ENCODE results near the gene LSMEM2.
"Not testable (repeated sequence)": the region's sequence is repeated elsewhere in the genome, so short reads cannot be mapped to it uniquely, and the experiment has no call there.

The LSMEM2 gene

DNA sequence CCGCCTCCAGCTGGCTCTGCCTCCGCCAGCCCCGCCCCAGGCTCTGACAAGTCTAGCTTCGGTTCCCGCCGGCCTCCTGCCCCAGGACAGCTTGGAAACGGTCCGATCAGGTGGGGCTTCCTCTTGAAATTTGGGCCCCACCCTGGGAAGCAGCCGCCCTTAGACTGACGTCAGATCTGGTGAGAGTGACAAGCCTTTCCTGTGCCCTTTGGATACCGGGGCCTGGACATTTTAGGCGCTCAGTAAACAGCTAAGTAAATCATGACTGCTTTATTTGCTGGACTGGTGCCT lies 20.7 kb downstream of the LSMEM2 start:
- no peak for DNase-seq

DNA sequence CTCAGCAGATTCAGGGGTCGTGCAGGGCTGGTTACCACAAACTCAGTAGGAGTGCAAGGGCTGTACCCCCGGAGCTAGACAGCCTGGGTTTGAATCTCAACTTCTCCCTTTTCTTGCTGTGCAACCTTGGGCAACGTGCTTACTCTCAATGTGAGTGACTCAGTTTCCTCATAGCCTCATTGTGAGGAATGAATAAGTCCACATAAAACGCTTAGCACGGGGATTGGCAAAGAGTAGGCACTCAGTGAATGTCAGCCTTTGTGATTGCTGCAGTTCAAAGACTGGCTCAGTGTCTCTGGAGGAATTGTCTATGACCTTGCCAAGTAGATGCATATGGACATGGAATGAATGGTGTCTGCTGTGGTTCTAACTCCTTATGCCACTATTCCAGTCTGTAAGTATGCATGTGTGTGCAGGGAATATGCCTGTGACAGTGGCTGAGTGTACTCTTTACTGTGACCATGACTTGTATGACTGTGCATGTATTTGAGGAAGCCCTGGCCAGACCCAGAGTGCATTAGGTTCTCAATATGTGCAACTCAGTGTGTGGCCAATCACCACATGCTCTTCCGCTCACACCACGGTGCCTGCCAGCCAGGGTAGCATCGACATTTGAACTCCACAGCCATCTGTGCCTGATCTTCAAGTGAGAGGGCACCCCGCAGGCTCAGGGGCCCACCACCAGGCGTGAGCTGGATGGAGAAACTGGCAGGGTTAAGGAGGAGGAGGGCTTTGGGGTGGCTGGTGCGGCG lies 21.2 kb downstream of the LSMEM2 start:
- DNase-seq, result no peak

DNA sequence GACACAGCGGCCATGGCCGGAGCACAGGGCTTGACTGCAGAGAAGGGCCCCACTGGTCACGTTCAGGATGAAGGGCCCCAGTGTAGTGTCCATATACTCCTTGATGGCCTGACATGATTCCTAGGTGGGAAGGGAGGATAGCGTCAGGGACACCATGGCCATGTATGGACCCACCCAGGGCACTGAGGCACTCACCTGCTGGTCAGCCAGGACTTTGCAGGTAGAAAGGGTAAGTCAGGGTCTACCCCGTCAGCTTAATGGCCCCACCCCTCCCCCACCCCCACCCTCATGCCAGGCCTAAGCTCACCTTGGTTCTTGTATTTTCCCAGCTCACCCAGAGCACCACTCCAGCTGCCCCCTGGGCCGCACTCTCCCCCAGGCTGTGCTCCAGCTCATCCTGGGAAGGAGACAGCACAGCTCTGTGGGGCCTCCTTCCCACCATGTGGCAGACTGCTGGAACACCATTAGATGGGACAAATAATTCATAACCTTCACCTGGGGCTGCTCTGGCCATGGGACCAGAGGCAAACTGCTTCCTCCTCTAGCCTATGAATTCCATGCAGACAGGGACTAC lies 21.9 kb downstream of the LSMEM2 start:
- DNase-seq, result no peak

GRCh38 chr3:50302095-50303012 lies 23.5 kb downstream of the LSMEM2 start:
- DNase-seq, result no peak

GRCh38 chr3:50303013-50303815 lies 24.3 kb downstream of the LSMEM2 start, which contains the start of gene HYAL1:
Gene HYAL1, minus strand, starts transcription at chr3:50303574. Its CDS starts 618 bp downstream, at chr3:50302956.
- DNase-seq, result peak; percentile 59

GRCh38 chr3:50304601-50305000 lies 25.7 kb downstream of the LSMEM2 start:
- DNase-seq, result no peak

DNA sequence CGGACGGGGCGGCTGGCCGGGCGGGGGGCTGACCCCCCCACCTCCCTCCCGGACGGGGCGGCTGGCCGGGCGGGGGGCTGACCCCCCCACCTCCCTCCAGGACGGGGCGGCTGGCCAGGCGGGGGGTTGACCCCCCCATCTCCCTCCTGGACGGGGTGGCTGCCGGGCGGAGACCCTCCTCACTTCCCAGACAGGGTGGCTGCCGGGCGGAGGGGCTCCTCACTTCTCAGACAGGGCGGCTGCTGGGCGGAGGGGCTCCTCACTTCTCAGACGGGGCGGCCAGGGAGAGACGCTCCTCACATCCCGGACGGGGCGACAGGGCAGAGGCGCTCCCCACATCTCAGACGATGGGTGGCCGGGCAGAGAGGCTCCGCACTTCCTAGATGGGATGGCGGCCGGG lies 33.2 kb downstream of the LSMEM2 start:
- not testable (repeated sequence) for DNase-seq

DNA sequence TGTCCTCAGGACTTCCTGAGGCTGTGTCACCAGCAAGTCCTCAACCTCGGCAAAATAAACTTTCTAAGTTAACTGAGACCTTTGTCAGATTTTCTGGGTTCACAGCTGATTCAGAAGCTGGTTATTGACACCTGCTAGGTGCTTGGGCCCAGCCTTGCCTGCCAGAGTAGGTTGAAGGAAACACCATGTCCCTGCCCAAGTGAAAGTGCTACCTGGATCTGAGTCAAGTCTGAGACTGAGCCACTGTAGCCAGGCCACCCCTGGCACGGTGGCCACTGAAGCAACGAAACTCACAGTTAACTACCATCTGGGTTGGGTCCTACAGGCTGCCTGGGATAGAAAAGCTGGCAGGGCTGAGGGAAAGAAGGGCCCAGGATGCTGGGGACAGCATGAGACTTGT lies 35.5 kb downstream of the LSMEM2 start:
- no peak for DNase-seq

GRCh38 chr3:50314816-50315215 lies 35.9 kb downstream of the LSMEM2 start:
- DNase-seq, result no peak

GRCh38 chr3:50316657-50317242 lies 37.9 kb downstream of the LSMEM2 start:
- DNase-seq, result no peak

DNA sequence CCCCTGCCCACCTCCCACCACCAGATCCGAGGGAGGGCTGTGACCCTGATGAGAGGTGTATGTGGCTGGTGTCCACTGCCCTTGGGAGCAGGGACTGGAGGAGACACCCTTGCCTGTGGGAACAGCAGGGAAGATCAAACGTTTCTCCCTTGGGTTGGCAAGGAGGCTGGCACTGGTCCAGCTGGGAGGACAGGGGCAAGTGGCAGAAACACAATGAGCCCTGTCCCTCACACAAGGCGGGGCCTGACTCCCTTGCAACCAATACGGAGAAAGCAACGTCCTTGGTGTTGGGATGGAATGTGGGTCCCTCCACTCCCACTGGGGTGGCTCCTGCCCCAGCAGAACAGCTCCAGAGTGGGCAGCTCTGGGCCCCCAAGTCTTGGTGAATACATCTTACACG lies 38.4 kb downstream of the LSMEM2 start:
- DNase-seq, result no peak

- no peak for DNase-seq
Observed at GRCh38 chr3:50318163-50318562, 39.3 kb downstream of the LSMEM2 start.

DNA sequence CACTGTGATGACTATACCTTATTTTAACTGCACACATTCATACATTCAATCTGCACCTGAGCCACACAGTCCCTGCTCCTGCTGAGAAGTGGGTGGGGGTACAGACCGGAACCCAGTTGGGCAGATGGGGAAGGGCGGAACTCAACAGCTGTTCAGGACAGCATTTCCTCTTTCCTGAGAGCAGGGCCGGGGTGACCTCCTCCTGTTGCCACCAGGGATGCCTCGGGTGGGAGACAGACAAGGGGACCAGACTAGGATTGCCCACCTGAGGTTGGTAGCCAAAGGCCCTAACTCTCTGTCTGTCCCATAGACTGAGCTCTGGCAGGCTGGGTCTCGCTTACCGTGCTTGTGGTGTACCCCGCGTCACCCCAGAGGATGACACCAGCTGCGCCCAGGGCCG lies 39.7 kb downstream of the LSMEM2 start:
- DNase-seq, result no peak

- no peak for DNase-seq
Observed at GRCh38 chr3:50319181-50319893, 40.5 kb downstream of the LSMEM2 start.

- no peak for DNase-seq
Observed at GRCh38 chr3:50319894-50320625, 41.2 kb downstream of the LSMEM2 start.

DNA sequence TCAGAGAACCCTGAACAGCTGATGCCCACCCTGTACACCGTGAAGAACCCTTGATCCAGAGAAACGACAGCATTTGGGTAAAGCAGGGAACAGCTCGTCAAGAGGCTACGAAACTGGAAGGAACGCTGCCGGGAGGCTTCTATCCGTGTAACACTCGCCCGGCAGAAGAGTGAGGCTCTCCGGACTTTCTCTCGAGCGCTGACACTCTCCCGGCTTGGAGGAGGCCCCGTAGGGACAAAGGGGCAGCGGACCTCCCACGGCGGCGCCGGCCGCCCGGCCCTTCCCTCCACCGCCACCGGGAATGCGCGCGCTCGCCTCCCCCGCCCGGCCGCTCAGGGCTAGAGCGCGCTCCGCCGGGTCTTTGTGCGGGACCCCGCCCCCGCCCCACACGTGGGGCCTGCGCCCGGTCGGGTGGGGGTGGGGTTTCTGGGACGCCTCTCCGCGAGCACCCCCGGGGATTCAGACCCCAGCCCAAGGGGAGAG lies 42.0 kb downstream of the LSMEM2 start:
- DNase-seq, result peak; percentile 99

GRCh38 chr3:50321336-50322114 lies 42.6 kb downstream of the LSMEM2 start:
- peak; percentile 100 for DNase-seq

DNA sequence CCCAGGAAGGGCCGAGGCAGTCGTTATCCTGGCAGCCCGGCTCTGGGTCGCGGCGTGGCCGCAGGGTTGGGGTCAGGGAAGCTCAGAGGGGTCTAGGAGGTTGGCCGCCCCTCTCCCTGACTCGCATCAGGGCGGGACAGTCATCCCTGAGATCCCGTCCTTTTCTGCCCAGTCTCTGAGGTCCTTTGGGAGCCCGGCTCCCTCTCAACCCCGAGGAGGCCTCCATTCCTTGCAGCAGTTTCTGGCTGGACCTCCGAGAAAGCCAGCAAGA lies 43.2 kb downstream of the LSMEM2 start:
- no peak for DNase-seq

GRCh38 chr3:50322386-50323091 lies 43.7 kb downstream of the LSMEM2 start, which contains the start of gene HYAL2:
Gene HYAL2, minus strand, starts transcription at chr3:50322745. Its CDS starts 2,256 bp downstream, at chr3:50320489.
- peak; percentile 73 for DNase-seq
